HCEC 1CT (cell line): Measurements from ENCODE around the gene ABO.
"Not testable (repeated sequence)": the region's sequence is repeated elsewhere in the genome, so short reads cannot be mapped to it uniquely, and the experiment has no call there.

ENCODE experiments used
- DNase-seq: peaks from one replicate; pipeline ENCODE4 v3.0.0-alpha.2; 2017

ABO gene

GRCh38 chr9:133275105-133276000 is at the start of gene ABO:
TSS of gene ABO (minus strand) at chr9:133275201.
- DNase-seq = no peak

GRCh38 chr9:133323991-133324703 is 49.1 kb upstream of the ABO start:
- DNase-seq = no peak

- no peak for DNase-seq
These were observed 48.2 kb upstream of the ABO start for GRCh38 chr9:133323211-133323610.

GRCh38 chr9:133322701-133323100 is 47.7 kb upstream of the ABO start:
- no peak for DNase-seq

- no peak for DNase-seq
These were observed 46.5 kb upstream of the ABO start for GRCh38 chr9:133321411-133321935.

GRCh38 chr9:133320421-133320881 is 45.5 kb upstream of the ABO start:
- no peak for DNase-seq

- not testable (repeated sequence) for DNase-seq
These were observed 42.5 kb upstream of the ABO start for GRCh38 chr9:133317551-133317950.

GRCh38 chr9:133315997-133316396 is 41.0 kb upstream of the ABO start:
- DNase-seq = no peak

- no peak for DNase-seq
These were observed 34.6 kb upstream of the ABO start for GRCh38 chr9:133309608-133310007.

GRCh38 chr9:133307301-133307700 is 32.3 kb upstream of the ABO start:
- DNase-seq = no peak

GRCh38 chr9:133306242-133307204 is 31.5 kb upstream of the ABO start:
- DNase-seq = no peak

GRCh38 chr9:133305731-133306130 is 30.7 kb upstream of the ABO start:
- DNase-seq = no peak

- DNase-seq = no peak
These were observed 29.7 kb upstream of the ABO start for GRCh38 chr9:133304477-133305377.

GRCh38 chr9:133304158-133304470 is 29.1 kb upstream of the ABO start:
- no peak for DNase-seq

GRCh38 chr9:133303266-133304157 is 28.5 kb upstream of the ABO start:
- no peak for DNase-seq

- DNase-seq = no peak
These were observed 26.5 kb upstream of the ABO start for GRCh38 chr9:133301253-133302230.

GRCh38 chr9:133299996-133300395 is 25.0 kb upstream of the ABO start:
- DNase-seq = not testable (repeated sequence)

GRCh38 chr9:133294257-133294656 is 19.3 kb upstream of the ABO start:
- DNase-seq = no peak

GRCh38 chr9:133290751-133291302 is 15.8 kb upstream of the ABO start:
- DNase-seq = no peak
